Heart left ventricle (tissue), 13 donors: ENCODE measurements around the gene SRGAP3.

Source experiments
- CTCF ChIP-seq, 12 donors: fragments of 200-600 bp; sonication (generic) in 4 of 12; IDR thresholded peaks; one replicate each; pipeline versions ENCODE4 v1.5.0 to v1.8.0; 2018 to 2022; ENCODE audit warnings: antibody characterized with exemption in 12 of 12, mild to moderate bottlenecking in 5 of 12
- POLR2A ChIP-seq, 2 donors: fragments of 450-650 bp; IDR thresholded peaks; one replicate each; pipeline ENCODE4 v1.6.1; 2017; ENCODE audit warnings: antibody characterized with exemption in 2 of 2, mild to moderate bottlenecking in 2 of 2, moderate library complexity in 2 of 2
- donor health status: ischemic (EF 13 %, LVEDD 7.1; RV severe dilation, severe dysfunction).
- donor health status: DM: no; HTN: yes; CAD: no.
- donor health status: DM: no; HTN: no; CAD: no.
- donor health status: ischemic (EF 25% LVEDD 6.9; RV normal size, moderate dysfunction).
- donor health status: ischemic (EF 25% LVEDD 5.7; RV mildly dilated, moderate dysfunction).
- donor health status: ischemic (EF 35%, LVEDD 5.7; RV mildly dilated, moderate dysfunction).
- donor health status: nonischemic (EF 11% LVEDD 7.7; RV severe dilation, severe dysfunction).
- donor health status: DM: yes; HTN: yes; CAD: no.
- donor health status: PGD.
- donor health status: ischemic (EF 29% LVEDD 5.4; RV normal size, mild dysfunction).
- donor health status: nonischemic (EF 23%, LVEDD 6.1; RV moderate dilation, normal function).

- no peak for TF ChIP-seq POLR2A (IDR thresholded peaks at IDR 0.05)
- no peak for TF ChIP-seq CTCF (IDR thresholded peaks at IDR 0.05)
Observed at GRCh38 chr3:9168241-9168741, 81.2 kb downstream of the SRGAP3 start.
